K562 (cell line): ENCODE measurements around the gene KCNJ4. TPM values are rescaled to one million over a fixed set of nuclear protein-coding genes. Genes with fewer than 3 reads are reported as not detected.

Experiments used
- ATAC-seq: fragments of 200-7000 bp; cut with Tn5 transposase; 3 replicates; pipeline ENCODE4 v1.9.1; 2020; ENCODE audit warnings: moderate library complexity
- BruUV-seq: library from RNA; stranded (reverse); fragments of 400-500 nt; replicated peaks from 2 replicates; lab custom pipeline; 2021; lab: Mats Ljungman, UMichigan
- CTCF ChIA-PET: fragments of 300-600 bp; formaldehyde crosslinking; extraction: SDS; loops from one replicate; lab custom pipeline; 2021; ENCODE audit warnings: low intra/inter-chr PET ratio; lab: Yijun Ruan, JAX
- POLR2A ChIA-PET: fragments of 300-600, 350-650 bp; sonication (Branson Sonifier 250); formaldehyde crosslinking; extraction: SDS; loops from one replicate; lab custom pipeline; 2021; ENCODE audit warnings: antibody characterized with exemption, inconsistent platforms; lab: Yijun Ruan, JAX
- DNase-seq, 4 experiments: peaks; one replicate each; pipeline versions ENCODE4 v3.0.0 to v3.0.0-alpha.2; 2011 to 2018; ENCODE audit warnings: low spot score in 3 of 4, mixed read lengths in 3 of 4; ENCODE audit errors: extremely low read depth in 1 of 4
- FAIRE-seq: peaks from 2 replicates; lab custom pipeline; 2011; peaks lifted over from hg19 to GRCh38; lab: Jason Lieb, UNC
- H2AFZ ChIP-seq: 2 replicates; pipeline ENCODE4 v1.6.0; 2011; ENCODE audit warnings: low read depth, low read length, control low read depth, inconsistent platforms
- H3K27ac ChIP-seq: fragments of 200-600 bp; 3 replicates; pipeline ENCODE4 v1.8.0; 2011; ENCODE audit warnings: low read depth, mild to moderate bottlenecking, control low read depth, inconsistent platforms, low read length, moderate library complexity, mixed read lengths; ENCODE audit errors: extremely low read depth
- H3K27me3 ChIP-seq, 2 experiments: fragments of 300-600 bp in 1 of 2; 2 replicates in 1 of 2; 3 replicates in 1 of 2; pipeline versions ENCODE4 v1.6.0 to v1.8.0; 2011; ENCODE audit warnings: inconsistent platforms in 2 of 2, low read length in 2 of 2, mild to moderate bottlenecking in 1 of 2, mixed read lengths in 1 of 2, moderate library complexity in 1 of 2; ENCODE audit not compliant: control insufficient read depth in 2 of 2, insufficient read depth in 2 of 2
- H3K36me3 ChIP-seq: fragments of 300-600 bp; 3 replicates; pipeline ENCODE4 v1.8.0; 2011; ENCODE audit warnings: mild to moderate bottlenecking, low read length, inconsistent platforms; ENCODE audit not compliant: control insufficient read depth, insufficient read depth
- H3K4me1 ChIP-seq, 2 experiments: fragments of 200-600 bp in 1 of 2; replicated peaks in 1 of 2; 2 replicates in 1 of 2; 3 replicates in 1 of 2; pipeline versions ENCODE4 v1.5.1 to v1.8.0; 2011; ENCODE audit warnings: inconsistent platforms in 2 of 2, low read length in 2 of 2, mild to moderate bottlenecking in 1 of 2, mixed read lengths in 1 of 2, moderate library complexity in 1 of 2; ENCODE audit not compliant: control insufficient read depth in 2 of 2, insufficient read depth in 2 of 2
- H3K4me2 ChIP-seq: 2 replicates; pipeline ENCODE4 v1.6.1; 2011; ENCODE audit warnings: low read length, control low read depth, inconsistent platforms, mixed read lengths; ENCODE audit not compliant: insufficient read depth
- H3K4me3 ChIP-seq: fragments of 200-600 bp; sonication (generic), shearing (Covaris generic); 2 replicates; pipeline ENCODE4 v1.5.1; 2016; ENCODE audit warnings: control low read depth, inconsistent platforms
- H3K79me2 ChIP-seq: fragments of 200-600 bp; 3 replicates; pipeline ENCODE4 v1.8.0; 2011; ENCODE audit warnings: low read length, inconsistent platforms; ENCODE audit not compliant: control insufficient read depth, insufficient read depth
- H3K9ac ChIP-seq, 2 experiments: 2 replicates each; pipeline versions ENCODE4 v1.6.0 to v1.6.1; 2011; ENCODE audit warnings: low read depth in 2 of 2, low read length in 2 of 2, control low read depth in 1 of 2, inconsistent platforms in 1 of 2, mild to moderate bottlenecking in 1 of 2, mixed read lengths in 1 of 2; ENCODE audit not compliant: insufficient read depth in 1 of 2
- H3K9me1 ChIP-seq: one replicate; pipeline ENCODE4 v1.6.0; 2011; ENCODE audit warnings: inconsistent platforms, mild to moderate bottlenecking, low read length, moderate library complexity; ENCODE audit not compliant: control insufficient read depth, insufficient read depth
- H3K9me3 ChIP-seq: replicated peaks from 2 replicates; pipeline ENCODE4 v1.5.1; 2011; ENCODE audit warnings: low read depth, low read length, inconsistent platforms; ENCODE audit not compliant: control insufficient read depth, insufficient read depth
- H4K20me1 ChIP-seq: replicated peaks from 2 replicates; pipeline ENCODE4 v1.6.1; 2011; ENCODE audit warnings: low read length, inconsistent platforms, mixed read lengths; ENCODE audit not compliant: control insufficient read depth, insufficient read depth
- NFIC ChIP-seq: fragments of 450-650 bp; IDR thresholded peaks from 2 replicates; pipeline ENCODE4 v1.6.1; 2017; ENCODE audit warnings: mild to moderate bottlenecking, inconsistent platforms
- RBM17 ChIP-seq: fragments of 200-400 bp; formaldehyde crosslinking; IDR thresholded peaks from 2 replicates; pipeline ENCODE4 v1.6.1; 2017; ENCODE audit warnings: low read depth, mild to moderate bottlenecking, low read length, borderline replicate concordance
- RERE ChIP-seq: sonication (generic); formaldehyde crosslinking; IDR thresholded peaks from 2 replicates; pipeline ENCODE4 v1.8.0; 2023; ENCODE audit warnings: missing genetic modification reagents, mild to moderate bottlenecking, borderline replicate concordance
- SMAD4 ChIP-seq: fragments of 250-450 bp; sonication (Bioruptor Pico); conservative IDR thresholded peaks from 2 replicates; pipeline ENCODE4 v1.8.0; 2021; ENCODE audit warnings: inconsistent platforms, mild to moderate bottlenecking, moderate library complexity
- ZKSCAN8 ChIP-seq: fragments of 200-800 bp; sonication (Bioruptor generic); IDR thresholded peaks from 2 replicates; pipeline ENCODE4 v1.6.1; 2016; ENCODE audit warnings: missing genetic modification characterization, missing compliant biosample characterization
- WGBS: fragments of 100-300 bp; shearing (Covaris generic); methylation state at CpG from one replicate; pipeline ENCODE4 v1.1.6; 2016; ENCODE audit warnings: low coverage, mixed read lengths; ENCODE audit not compliant: insufficient coverage; ENCODE audit errors: missing lambda C conversion rate; 5-methylcytosine and 5-hydroxymethylcytosine counted together
- in situ Hi-C: fragments of 300-500 bp; cut with MboI; formaldehyde crosslinking; loops from 4 replicates; pipeline ENCODE4 v1.15.0; 2018; ENCODE audit warnings: inconsistent platforms, mixed read lengths
- intact Hi-C: fragments of 100-400 bp; cut with micrococcal nuclease; formaldehyde crosslinking; loops from 2 replicates; pipeline ENCODE4 v1.14.2; 2022
- polyA plus RNA-seq, 8 experiments: library from polyadenylated mRNA; depleted of rRNA in 4 of 8; stranded (reverse) in 5 of 8; unstranded in 3 of 8; fragments of >200 nt; fragmentation: Nextera tagmentation in 2 of 8; fragmentation: Illumina TruSeq in 1 of 8; extraction: Ambion mirVana in 2 of 8; extraction: Trizol in 1 of 8; gene quantifications; 2 replicates each; pipeline versions ENCODE4 v1.2.1 to v1.2.3, GENCODE V29; 2011 to 2014; ENCODE audit warnings: inconsistent platforms in 1 of 8, missing spikeins in 1 of 8
- total RNA-seq, 7 experiments: library from RNA; depleted of rRNA in 6 of 7; stranded (reverse); fragments of >200 nt in 6 of 7; fragmentation: Illumina TruSeq in 2 of 7; extraction: Trizol in 2 of 7; gene quantifications; 2 replicates each; pipeline versions ENCODE4 v1.2.1 to v1.2.3, GENCODE V29; 2011 to 2021; ENCODE audit warnings: low replicate concordance in 1 of 7

The KCNJ4 gene
- total and polyA plus RNA-seq, 9 of the 15 experiments (the other 6 are each of a cell fraction or from before 2014, with no cell fraction given) = 0.07 to 0.55 (median 0.09) TPM; not detected in 4

DNA sequence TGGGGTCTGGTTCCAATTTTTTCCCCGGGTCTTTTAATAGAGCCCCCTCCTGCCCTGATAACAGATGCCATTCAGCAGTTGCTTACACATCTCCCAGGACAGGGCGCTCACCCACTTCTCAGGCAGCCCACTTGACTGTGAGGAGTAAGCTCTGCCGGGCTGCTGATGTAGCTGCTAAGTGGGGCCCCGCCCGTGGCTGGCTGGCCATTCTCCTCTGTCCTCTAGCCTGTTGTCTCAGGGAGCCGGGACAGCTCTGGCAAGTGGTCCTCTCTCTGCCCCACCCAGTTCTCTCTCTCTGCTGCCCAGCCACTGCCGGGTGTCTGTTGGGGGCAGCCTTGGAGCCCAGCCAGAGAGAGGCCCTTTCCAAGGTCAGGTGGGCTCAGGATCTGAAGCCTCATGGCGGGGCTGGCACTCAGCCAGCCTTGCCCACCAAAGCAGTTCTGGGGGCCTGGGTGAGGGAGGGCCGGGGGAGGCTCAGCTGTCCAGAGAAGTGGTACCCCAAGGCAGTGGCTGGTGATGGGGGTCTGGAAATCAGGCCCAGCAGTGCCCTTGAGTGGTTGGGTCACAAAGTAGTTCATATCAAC lies 8.9 kb downstream of the KCNJ4 start (continued):
- no peak for TF ChIP-seq RERE (CRISPR knock-in tag)
- no peak for TF ChIP-seq SMAD4 (CRISPR knock-in tag)
- TF ChIP-seq NFIC = peak; percentile 67

GRCh38 chr22:38444783-38445182 lies 10.2 kb downstream of the KCNJ4 start:
- H3K27ac ChIP-seq = no peak overlapping the region
- DNase-seq (no peak), FAIRE-seq (no peak), ATAC-seq (no peak)
- H3K4me3 ChIP-seq = no peak overlapping the region
- H2AFZ ChIP-seq = no peak overlapping the region
- BruUV-seq = no TSS peak
- intact Hi-C loops (no loop called here), in situ Hi-C loops (no loop called here)
- TF ChIP-seq RBM17 (no peak), ZKSCAN8 (CRISPR knock-in tag) (0 out of 2 replicates have a peak, but pooled peaks have one; percentile 65)
- H3K27me3 ChIP-seq = peaks cover 0 to 14% of the 10 kb centered on the region in 2 experiments; a peak in 3 of 5 replicates
- no peaks in the 10 kb centered on the region for H3K9me3 ChIP-seq
- H3K79me2 ChIP-seq = no peaks in the 10 kb centered on the region
- WGBS = 46% methylated on average over 5 of the region's 10 CpGs
- no peaks in the 10 kb centered on the region for H3K36me3 ChIP-seq
- CTCF ChIA-PET = no interaction called here
- H3K4me2 ChIP-seq = no peak overlapping the region
- POLR2A ChIA-PET = no interaction called here
- H3K9me1 ChIP-seq = no peaks in the 10 kb centered on the region
- peaks cover 7 to 37% of the 10 kb centered on the region in 2 experiments; a peak in 3 of 5 replicates for H3K4me1 ChIP-seq
- H3K9ac ChIP-seq = 0 out of 4 replicates have a peak overlapping the region, but pooled peaks of 1 of the 2 experiments have one; percentile 18
- H4K20me1 ChIP-seq = 0 out of 2 replicates have a peak, but pooled peaks cover 11% of the 10 kb centered on the region
